ENCODE data around the gene MRPL2. TPM values are rescaled to one million over a fixed set of nuclear protein-coding genes. Genes with fewer than 3 reads are reported as not detected.

The MRPL2 gene
- total and polyA plus RNA-seq, 2 donors (not counting 1 experiment from before 2014, with no cell fraction given): 45.6 to 52.8 TPM

DNA sequence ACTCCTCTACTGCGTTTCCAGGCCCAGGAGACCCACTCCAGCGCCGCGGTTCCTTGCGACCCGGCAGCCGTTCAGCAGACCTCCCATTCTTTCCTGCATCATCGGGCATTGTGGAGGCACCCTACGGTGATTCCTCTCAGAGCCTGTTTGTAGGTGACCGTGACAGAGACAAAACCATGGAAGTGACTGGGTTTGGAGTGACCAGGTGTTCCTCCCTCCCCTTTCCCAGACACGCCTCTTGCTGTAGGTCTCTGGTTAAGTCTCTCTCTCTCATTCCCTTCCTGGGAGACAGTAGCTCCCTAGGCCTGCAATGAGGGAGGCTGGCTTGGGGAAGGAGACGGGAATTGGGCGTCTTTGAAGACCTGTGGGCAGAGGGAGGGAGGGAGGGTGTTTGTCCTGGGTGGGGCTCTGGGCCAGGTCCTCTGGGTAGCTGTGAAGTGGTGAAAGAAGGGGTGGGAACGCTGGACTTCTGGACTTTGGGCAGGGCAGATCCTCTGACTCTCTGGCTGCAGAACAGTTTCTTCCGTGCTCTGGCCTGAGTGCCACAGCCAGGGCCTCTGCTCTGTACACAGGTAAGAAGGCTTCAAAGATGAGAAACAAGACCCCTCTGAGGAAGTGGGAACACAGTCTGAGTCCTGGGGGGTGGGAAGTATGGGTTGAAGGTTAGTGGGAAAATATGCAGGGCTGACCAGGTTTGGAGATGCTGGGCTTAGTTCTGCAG lies 960 bp upstream of the MRPL2 start:
- H3K4me3 ChIP-seq (ENCODE audit: control extremely low read depth in 1 of 5, extremely low read depth in 1 of 5, insufficient read depth in 1 of 5, low read depth in 2 of 5, low read length in 4 of 5): peak overlapping the region; percentile 76 to 96 (median 89)
- CTCF ChIA-PET: interaction anchor here (0.7 to 1.2 kb wide), 3 partner anchors 39 to 1013 kb away, joined by 3 read pairs; partner anchors contain the start of gene RRP36
- intact Hi-C loops (cut with micrococcal nuclease): no loop called here

More for the DNA sequence above, 960 bp upstream of the MRPL2 start:
- 17% methylated on average over 10 of the region's 15 CpGs for WGBS (ENCODE audit: insufficient coverage)
- Mint-ChIP-seq H3K4me1 (peaks cover 37% of the 10 kb centered on the region), H3K27me3 (no peaks in the 10 kb centered on the region), H3K4me3 (peak overlapping the region; percentile 99), H3K9me3 (ENCODE audit: insufficient read depth) (no peaks in the 10 kb centered on the region), H3K27ac (peak overlapping the region; percentile 100)
- Histone ChIP-seq H3K27me3 (replicated peaks in 1 of 4; ENCODE audit: control extremely low read depth in 1 of 4, control insufficient read depth in 3 of 4, insufficient read depth in 4 of 4, low read length in 3 of 4) (no peaks in the 10 kb centered on the region), H3K4me1 (ENCODE audit: control insufficient read depth in 2 of 2, insufficient read depth in 2 of 2, low read length in 2 of 2) (peaks cover 16 to 22% of the 10 kb centered on the region in 2 donors), H3K36me3 (replicated peaks in 1 of 2; ENCODE audit: control extremely low read depth in 1 of 2, control insufficient read depth in 1 of 2, extremely low read depth in 1 of 2, insufficient read depth in 2 of 2, low read length in 1 of 2) (peaks cover 0 to 18% of the 10 kb centered on the region in 2 experiments), H4K20me1 (ENCODE audit: control insufficient read depth, insufficient read depth, low read length, poor library complexity, severe bottlenecking) (peaks cover 11% of the 10 kb centered on the region), H3K79me2 (ENCODE audit: control insufficient read depth, insufficient read depth, low read length) (peaks cover 33% of the 10 kb centered on the region), H3K9me3 (ENCODE audit: control extremely low read depth in 1 of 3, control insufficient read depth in 2 of 3, insufficient read depth in 1 of 3, low read length in 2 of 3) (no peaks in the 10 kb centered on the region), H3K9ac (ENCODE audit: low read length) (peak overlapping the region; percentile 79), H3K4me2 (replicated peaks; ENCODE audit: low read depth, low read length, poor library complexity, severe bottlenecking) (peak overlapping the region; percentile 87), H2AFZ (ENCODE audit: insufficient read depth, low read depth, low read length, poor library complexity, severe bottlenecking) (peak overlapping the region; percentile 89), H3K27ac (ENCODE audit: low read length in 2 of 2) (peak overlapping the region; percentile 76 to 86)
- DNase-seq (no peak), ATAC-seq (ENCODE audit: low read depth) (no peak)
- POLR2A ChIA-PET: interaction anchor here (1.1 kb wide), 1 partner anchor 46 kb away, joined by 9 read pairs; the partner anchor contains the start of genes KLHDC3 and MEA1
- TF ChIP-seq, protein P1, sequence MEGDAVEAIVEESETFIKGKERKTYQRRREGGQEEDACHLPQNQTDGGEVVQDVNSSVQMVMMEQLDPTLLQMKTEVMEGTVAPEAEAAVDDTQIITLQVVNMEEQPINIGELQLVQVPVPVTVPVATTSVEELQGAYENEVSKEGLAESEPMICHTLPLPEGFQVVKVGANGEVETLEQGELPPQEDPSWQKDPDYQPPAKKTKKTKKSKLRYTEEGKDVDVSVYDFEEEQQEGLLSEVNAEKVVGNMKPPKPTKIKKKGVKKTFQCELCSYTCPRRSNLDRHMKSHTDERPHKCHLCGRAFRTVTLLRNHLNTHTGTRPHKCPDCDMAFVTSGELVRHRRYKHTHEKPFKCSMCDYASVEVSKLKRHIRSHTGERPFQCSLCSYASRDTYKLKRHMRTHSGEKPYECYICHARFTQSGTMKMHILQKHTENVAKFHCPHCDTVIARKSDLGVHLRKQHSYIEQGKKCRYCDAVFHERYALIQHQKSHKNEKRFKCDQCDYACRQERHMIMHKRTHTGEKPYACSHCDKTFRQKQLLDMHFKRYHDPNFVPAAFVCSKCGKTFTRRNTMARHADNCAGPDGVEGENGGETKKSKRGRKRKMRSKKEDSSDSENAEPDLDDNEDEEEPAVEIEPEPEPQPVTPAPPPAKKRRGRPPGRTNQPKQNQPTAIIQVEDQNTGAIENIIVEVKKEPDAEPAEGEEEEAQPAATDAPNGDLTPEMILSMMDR (IDR thresholded peaks at IDR 0.05): no peak
- no peak for TF ChIP-seq EZH2 (IDR thresholded peaks at IDR 0.05; ENCODE audit: borderline replicate concordance, insufficient read depth, low read depth, low read length, poor library complexity, severe bottlenecking)

All from B cell (primary cell).